Gastrocnemius medialis (tissue), 4 donors: Measurements from ENCODE around the gene CCDC40. TPM values are rescaled to one million over a fixed set of nuclear protein-coding genes. Genes with fewer than 3 reads are reported as not detected.
A peak's percentile ranks its signal among the peaks of the same experiment; 100 is the strongest.

ENCODE experiments used
- ATAC-seq, 2 donors: fragments of 150-250 bp; one replicate each; pipeline ENCODE4 v1.9.1; 2016
- DNase-seq, 2 donors: peaks; one replicate each; pipeline ENCODE4 v3.0.0-alpha.2; 2019
- H3K27ac ChIP-seq, 4 donors: fragments of 200-600 bp; sonication (generic); 1 replicate in 1 of 4; 2 replicates in 3 of 4; pipeline ENCODE4 v1.5.1; 2016 to 2018; ENCODE audit warnings: mild to moderate bottlenecking in 2 of 4, moderate library complexity in 1 of 4
- H3K27me3 ChIP-seq, 3 donors: fragments of 200-600 bp; sonication (generic) in 2 of 3; 1 replicate in 1 of 3; 2 replicates in 2 of 3; pipeline versions ENCODE4 v1.5.1 to v1.6.0; 2016 to 2019; ENCODE audit warnings: mild to moderate bottlenecking in 1 of 3, moderate library complexity in 1 of 3
- H3K36me3 ChIP-seq, 2 donors: fragments of 200-600 bp; sonication (generic) in 1 of 2; one replicate each; pipeline ENCODE4 v1.5.1; 2017 to 2018
- H3K4me1 ChIP-seq, 2 donors: fragments of 200-600 bp; sonication (generic) in 1 of 2; one replicate each; pipeline ENCODE4 v1.5.1; 2016 to 2017; ENCODE audit warnings: mild to moderate bottlenecking in 2 of 2
- H3K4me3 ChIP-seq, 4 donors: fragments of 200-600 bp; sonication (generic) in 3 of 4; 1 replicate in 1 of 4; 2 replicates in 3 of 4; pipeline ENCODE4 v1.5.1; 2016 to 2019; ENCODE audit warnings: mild to moderate bottlenecking in 2 of 4
- H3K9me3 ChIP-seq, 3 donors: fragments of 200-600 bp; sonication (generic) in 2 of 3; 1 replicate in 1 of 3; 2 replicates in 2 of 3; pipeline ENCODE4 v1.5.1; 2016 to 2019
- POLR2A ChIP-seq, 2 donors: fragments of 450-650 bp; IDR thresholded peaks; one replicate each; pipeline ENCODE4 v1.6.1; 2017; ENCODE audit warnings: antibody characterized with exemption in 2 of 2, mild to moderate bottlenecking in 2 of 2, moderate library complexity in 2 of 2
- in situ Hi-C, 4 donors: fragments of 200-750 bp; cut with MboI; loops; one replicate each; pipeline versions ENCODE4 v1.15.0 to v1.8.0; 2017; ENCODE audit warnings: low sequenced_read_pairs in 4 of 4
- intact Hi-C: fragments of 100-400 bp; cut with DNase I; formaldehyde crosslinking; loops from one replicate; pipeline ENCODE4 v1.15.1; 2023; ENCODE audit warnings: low total_unique reads
- total RNA-seq, 4 donors: library from RNA; depleted of rRNA; stranded (reverse); fragments of >200 nt; gene quantifications; one replicate each; pipeline versions ENCODE4 v1.1.0 to v1.2.3, GENCODE V29; 2016
- TF ChIP-seq, protein P1 (sequence below), 5 experiments: fragments of 450-650 bp in 3 of 5; fragments of 200-600 bp in 2 of 5; sonication (generic) in 2 of 5; IDR thresholded peaks in 4 of 5; conservative IDR thresholded peaks in 1 of 5; 1 replicate in 4 of 5; 2 replicates in 1 of 5; pipeline ENCODE4 v1.5.1; 2016 to 2019; ENCODE audit warnings: antibody characterized with exemption in 5 of 5, mild to moderate bottlenecking in 3 of 5, moderate library complexity in 3 of 5

CCDC40 gene
- total RNA-seq, 4 donors from 2014 or later, result 0.18 to 2.1 (median 1.1) TPM

DNA sequence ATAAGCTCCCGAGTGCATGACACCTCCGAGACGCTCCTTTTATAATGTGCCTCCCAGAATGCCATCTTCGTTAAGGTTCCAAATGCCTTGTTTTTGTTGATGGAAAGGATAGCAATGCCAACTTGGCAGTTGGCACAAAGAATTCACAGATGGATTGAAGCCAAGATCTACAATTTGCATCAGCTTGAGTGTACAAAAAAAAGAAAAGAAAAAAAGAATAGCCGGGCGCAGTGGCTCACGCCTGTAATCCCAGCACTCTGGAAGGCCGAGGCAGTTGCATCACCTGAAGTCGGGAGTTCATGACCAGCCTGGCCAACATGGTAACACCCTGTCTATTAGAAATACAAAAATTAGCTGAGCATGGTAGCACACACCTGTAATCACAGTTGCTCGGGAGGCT lies 8.4 kb upstream of the CCDC40 start:
- Histone ChIP-seq H3K9me3 (no peaks in the 10 kb centered on the region), H3K4me3 (no peak overlapping the region), H3K4me1 (peaks cover 27 to 37% of the 10 kb centered on the region in 2 donors), H3K36me3 (no peaks in the 10 kb centered on the region), H3K27ac (peak overlapping the region; percentile 44 to 76 (median 66)), H3K27me3 (peaks cover 0 to 12% (median 11%) of the 10 kb centered on the region in 3 donors)
- no peak for DNase-seq
- TF ChIP-seq, protein P1, sequence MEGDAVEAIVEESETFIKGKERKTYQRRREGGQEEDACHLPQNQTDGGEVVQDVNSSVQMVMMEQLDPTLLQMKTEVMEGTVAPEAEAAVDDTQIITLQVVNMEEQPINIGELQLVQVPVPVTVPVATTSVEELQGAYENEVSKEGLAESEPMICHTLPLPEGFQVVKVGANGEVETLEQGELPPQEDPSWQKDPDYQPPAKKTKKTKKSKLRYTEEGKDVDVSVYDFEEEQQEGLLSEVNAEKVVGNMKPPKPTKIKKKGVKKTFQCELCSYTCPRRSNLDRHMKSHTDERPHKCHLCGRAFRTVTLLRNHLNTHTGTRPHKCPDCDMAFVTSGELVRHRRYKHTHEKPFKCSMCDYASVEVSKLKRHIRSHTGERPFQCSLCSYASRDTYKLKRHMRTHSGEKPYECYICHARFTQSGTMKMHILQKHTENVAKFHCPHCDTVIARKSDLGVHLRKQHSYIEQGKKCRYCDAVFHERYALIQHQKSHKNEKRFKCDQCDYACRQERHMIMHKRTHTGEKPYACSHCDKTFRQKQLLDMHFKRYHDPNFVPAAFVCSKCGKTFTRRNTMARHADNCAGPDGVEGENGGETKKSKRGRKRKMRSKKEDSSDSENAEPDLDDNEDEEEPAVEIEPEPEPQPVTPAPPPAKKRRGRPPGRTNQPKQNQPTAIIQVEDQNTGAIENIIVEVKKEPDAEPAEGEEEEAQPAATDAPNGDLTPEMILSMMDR (IDR thresholded peaks at IDR 0.05 in 4 of 5, conservative IDR thresholded peaks at IDR 0.05 in 1 of 5), result no peak
- TF ChIP-seq POLR2A (IDR thresholded peaks at IDR 0.05), result no peak
- intact Hi-C loops (loop anchor here (2.0 kb wide), 1 partner anchor 19 kb away; no protein-coding TSS in a partner anchor), in situ Hi-C loops (no loop called here)
- no peak for ATAC-seq

DNA sequence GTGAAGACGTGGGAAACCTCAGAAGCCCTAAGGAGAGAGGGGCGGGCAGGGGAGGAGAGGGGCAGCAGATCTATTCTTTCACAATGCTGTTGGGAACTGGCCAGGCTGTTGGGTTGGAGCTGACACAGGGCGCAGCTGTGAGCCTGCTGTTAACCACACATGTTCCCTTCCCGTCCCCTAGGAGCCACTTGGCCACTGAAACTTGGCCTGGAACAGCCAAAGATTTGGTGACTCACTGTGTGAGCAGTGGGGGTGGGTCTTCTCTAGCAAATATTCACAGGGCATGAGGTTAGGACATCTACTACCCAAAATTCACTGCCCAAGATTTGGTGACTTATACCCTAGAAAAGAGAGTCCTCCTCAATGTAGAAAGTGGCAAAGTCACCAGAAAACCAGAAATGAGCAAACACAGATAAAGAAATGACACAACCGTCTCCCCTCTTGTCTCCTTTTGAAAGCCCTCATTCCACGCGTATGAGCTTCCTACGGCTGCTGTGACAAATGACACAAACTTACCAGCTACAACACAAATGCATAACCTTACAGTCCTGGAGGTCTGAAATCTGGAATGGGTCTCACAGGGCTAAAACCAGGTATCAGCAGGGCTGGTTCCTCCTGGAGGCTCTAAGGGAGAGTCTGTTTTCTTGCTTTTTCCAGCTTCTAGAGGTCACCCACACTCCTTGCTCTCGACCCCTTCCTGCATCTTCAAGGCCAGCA lies 7.0 kb upstream of the CCDC40 start:
- ATAC-seq (peak; percentile 84 to 92), DNase-seq (peak; percentile 80 to 91)
- H3K27me3 ChIP-seq, result peaks cover 0 to 19% (median 17%) of the 10 kb centered on the region in 3 donors
- no peaks in the 10 kb centered on the region for H3K9me3 ChIP-seq
- H3K36me3 ChIP-seq, result no peaks in the 10 kb centered on the region
- H3K4me3 ChIP-seq, result peak overlapping the region in 1 of 4 donors; percentile 24
- TF ChIP-seq, protein P1 (IDR thresholded peaks at IDR 0.05 in 4 of 5, conservative IDR thresholded peaks at IDR 0.05 in 1 of 5), result no peak
- no peak for TF ChIP-seq POLR2A (IDR thresholded peaks at IDR 0.05)
- H3K27ac ChIP-seq, result peak overlapping the region; percentile 44 to 80 (median 73)
- H3K4me1 ChIP-seq, result peaks cover 27 to 29% of the 10 kb centered on the region in 2 donors
- intact Hi-C loops (loop anchor here (2.0 kb wide), 1 partner anchor 21 kb away; no protein-coding TSS in a partner anchor), in situ Hi-C loops (no loop called here)

DNA sequence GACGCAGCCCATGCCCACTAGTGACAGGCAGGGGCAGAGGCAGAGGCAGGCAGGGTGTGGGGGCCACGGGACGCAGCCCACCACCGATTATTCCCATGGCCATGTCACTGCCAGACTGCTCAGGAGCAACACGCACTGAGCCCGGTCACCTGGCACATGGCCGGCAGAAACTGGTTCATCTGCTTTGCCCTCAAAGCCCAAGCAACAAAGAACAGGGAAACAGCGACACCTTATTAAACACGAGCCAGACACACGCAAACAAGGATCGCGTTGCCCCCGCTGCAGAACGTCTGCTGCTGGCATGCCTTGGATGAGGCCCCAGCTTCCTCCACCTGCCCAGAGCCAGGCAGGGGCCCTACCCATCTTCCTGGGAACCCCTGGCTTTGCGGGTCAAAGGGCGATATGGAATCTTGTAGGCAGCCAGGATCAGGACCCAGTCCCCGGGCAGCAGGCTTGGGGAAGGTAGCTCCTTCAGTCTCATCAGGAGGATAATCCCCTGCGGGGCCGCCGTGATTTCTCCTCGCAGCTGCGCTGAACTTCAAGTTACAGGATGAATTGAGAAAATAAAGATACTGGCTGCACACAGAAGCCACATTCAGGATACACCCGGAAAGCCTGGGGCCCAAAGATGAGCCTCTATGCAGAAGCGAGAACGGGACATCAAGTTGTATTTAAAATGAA lies 5.6 kb upstream of the CCDC40 start:
- DNase-seq (peak in 1 of 2 donors; percentile 48), ATAC-seq (no peak)
- Histone ChIP-seq H3K27me3 (peaks cover 0 to 22% (median 19%) of the 10 kb centered on the region in 3 donors), H3K36me3 (no peaks in the 10 kb centered on the region), H3K4me1 (peaks cover 21 to 27% of the 10 kb centered on the region in 2 donors), H3K9me3 (no peaks in the 10 kb centered on the region), H3K4me3 (no peak overlapping the region), H3K27ac (peak overlapping the region; percentile 15 to 76 (median 58))
- TF ChIP-seq POLR2A (IDR thresholded peaks at IDR 0.05), result no peak
- in situ Hi-C loops, result no loop called here
- intact Hi-C loops, result no loop called here

DNA sequence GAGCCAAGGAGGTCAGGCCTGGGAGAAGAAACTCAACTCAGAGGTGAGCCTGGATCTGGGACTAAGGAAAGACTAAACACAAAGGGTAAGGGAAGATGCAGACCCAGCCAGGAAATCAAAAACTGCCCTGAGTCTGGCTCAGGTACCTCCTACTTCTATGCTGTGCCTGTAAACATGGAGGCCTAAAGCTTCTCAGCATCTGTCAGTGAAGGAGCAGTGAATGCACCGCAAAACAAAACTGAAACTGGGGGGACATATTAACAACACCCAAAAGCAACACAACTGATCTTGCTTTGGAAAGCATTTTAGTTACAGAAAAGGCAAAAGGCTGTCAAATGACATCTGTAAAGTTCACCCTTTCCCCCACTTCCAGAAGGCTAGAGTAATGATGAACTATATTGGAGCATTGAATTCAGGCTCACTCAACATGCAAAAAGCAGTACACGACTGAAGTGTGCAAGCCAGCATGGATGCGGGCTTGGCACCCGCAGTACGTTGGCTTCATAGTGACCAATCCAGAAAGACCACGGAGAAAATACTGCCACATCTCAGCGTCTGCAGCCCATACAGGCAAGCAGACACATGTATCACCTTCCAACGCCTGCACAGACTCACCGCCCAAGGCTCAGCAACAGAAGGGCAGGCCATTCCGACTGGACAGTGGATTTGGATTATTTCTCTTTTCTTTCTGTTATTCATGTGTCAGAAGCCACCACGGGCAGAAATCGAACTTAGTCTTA lies 4.6 kb upstream of the CCDC40 start:
- Histone ChIP-seq H3K27ac (peak overlapping the region in 1 of 4 donors; percentile 26), H3K4me3 (no peak overlapping the region), H3K4me1 (peaks cover 28% of the 10 kb centered on the region in 2 donors), H3K9me3 (no peaks in the 10 kb centered on the region), H3K36me3 (no peaks in the 10 kb centered on the region), H3K27me3 (peaks cover 0 to 21% (median 19%) of the 10 kb centered on the region in 3 donors)
- in situ Hi-C loops (no loop called here), intact Hi-C loops (no loop called here)
- DNase-seq, result no peak
- ATAC-seq, result no peak
- TF ChIP-seq POLR2A (IDR thresholded peaks at IDR 0.05), result no peak
- TF ChIP-seq, protein P1 (IDR thresholded peaks at IDR 0.05 in 4 of 5, conservative IDR thresholded peaks at IDR 0.05 in 1 of 5), result no peak
